Measurements from ENCODE around the gene UPF2.

DNA sequence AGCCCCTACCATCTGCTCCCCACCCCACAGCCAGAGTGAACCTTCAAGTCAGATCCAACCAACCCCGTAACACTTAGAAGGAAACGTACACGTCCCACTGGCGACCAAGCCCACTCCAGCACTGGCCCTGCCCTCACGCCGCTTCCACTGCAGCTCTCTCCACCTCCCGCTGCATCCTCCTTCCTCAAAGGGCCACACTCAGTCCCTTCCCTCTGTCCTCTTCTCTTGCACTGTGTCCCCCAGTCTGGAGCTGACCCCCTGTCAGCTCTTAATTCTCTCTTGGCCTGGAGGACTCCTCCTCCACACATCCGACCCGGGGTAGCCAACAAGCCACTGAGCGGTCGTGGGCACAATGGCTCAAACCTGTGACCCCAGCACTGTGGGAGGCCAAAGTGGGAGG, 133.6 kb downstream of the UPF2 start:
- no peak for TF ChIP-seq POLR2A (IDR thresholded peaks at IDR 0.05; ENCODE audit: low read depth, low read length)
- no peak for TF ChIP-seq POLR2AphosphoS5 (IDR thresholded peaks at IDR 0.05; ENCODE audit: low read depth, low read length)
- TF ChIP-seq TAF1 (IDR thresholded peaks at IDR 0.05; ENCODE audit: borderline replicate concordance, low read depth, low read length): no peak

All from GM12892 (cell line).